WTC11 (cell line): Measurements from ENCODE around the gene WBP2NL. TPM values are rescaled to one million over a fixed set of nuclear protein-coding genes. Genes with fewer than 3 reads are reported as not detected.

Experiments
- ATAC-seq: fragments of 200-7000 bp; cut with Tn5 transposase; 2 replicates; pipeline ENCODE4 v1.10.0; 2021; ENCODE audit warnings: mild to moderate bottlenecking, moderate library complexity
- CTCF ChIA-PET: fragments of 300-600 bp; sonication (Branson Sonifier 250); formaldehyde crosslinking; loops from one replicate; lab custom pipeline; 2021; ENCODE audit warnings: antibody characterized with exemption; lab: Charles Lee
- POLR2A ChIA-PET: fragments of 350-600 bp; sonication (Branson Sonifier 250); formaldehyde crosslinking; loops from one replicate; lab custom pipeline; 2021; ENCODE audit warnings: antibody characterized with exemption; lab: Charles Lee
- DNase-seq: peaks from one replicate; pipeline ENCODE4 v3.0.0; 2021; ENCODE audit warnings: low spot score
- H3K27ac Mint-ChIP-seq: 2 replicates; pipeline ENCODE4 v1.8.0; 2021; ENCODE audit warnings: mixed read lengths
- H3K27me3 Mint-ChIP-seq: 2 replicates; pipeline ENCODE4 v1.8.0; 2021; ENCODE audit warnings: low read depth, mild to moderate bottlenecking, moderate library complexity, mixed read lengths
- H3K36me3 Mint-ChIP-seq: 2 replicates; pipeline ENCODE4 v1.8.0; 2021; ENCODE audit warnings: mixed read lengths
- H3K4me1 Mint-ChIP-seq: 2 replicates; pipeline ENCODE4 v1.8.0; 2022; ENCODE audit warnings: mixed read lengths
- H3K4me3 Mint-ChIP-seq: 2 replicates; pipeline ENCODE4 v1.8.0; 2021; ENCODE audit warnings: mild to moderate bottlenecking, moderate library complexity, mixed read lengths
- H3K9me3 Mint-ChIP-seq: 2 replicates; pipeline ENCODE4 v1.8.0; 2021; ENCODE audit warnings: mixed read lengths
- AFF4 ChIP-seq: sonication (generic); formaldehyde crosslinking; IDR thresholded peaks from 2 replicates; pipeline ENCODE4 v1.8.1; 2023; ENCODE audit warnings: mild to moderate bottlenecking, missing genetic modification reagents, borderline replicate concordance
- ATF6 ChIP-seq: sonication (generic); formaldehyde crosslinking; IDR thresholded peaks from 2 replicates; pipeline ENCODE4 v1.8.1; 2023; ENCODE audit warnings: mild to moderate bottlenecking, missing genetic modification reagents
- ESRRA ChIP-seq: sonication (generic); formaldehyde crosslinking; IDR thresholded peaks from 2 replicates; pipeline ENCODE4 v1.8.1; 2022; ENCODE audit warnings: mild to moderate bottlenecking, missing genetic modification reagents, borderline replicate concordance
- ETV6 ChIP-seq: sonication (generic); formaldehyde crosslinking; IDR thresholded peaks from 2 replicates; pipeline ENCODE4 v1.8.1; 2022; ENCODE audit warnings: mild to moderate bottlenecking, missing genetic modification reagents
- GABPB1 ChIP-seq: sonication (generic); formaldehyde crosslinking; IDR thresholded peaks from 2 replicates; pipeline ENCODE4 v1.8.1; 2023; ENCODE audit warnings: mild to moderate bottlenecking, missing genetic modification reagents
- GTF2I ChIP-seq: fragments of 250-450 bp; sonication (Bioruptor Pico); conservative IDR thresholded peaks from 2 replicates; pipeline ENCODE4 v1.4.0; 2021; ENCODE audit warnings: mild to moderate bottlenecking
- IRF1 ChIP-seq: sonication (generic); formaldehyde crosslinking; IDR thresholded peaks from 2 replicates; pipeline ENCODE4 v1.8.0; 2023; ENCODE audit warnings: missing genetic modification reagents
- JUN ChIP-seq: sonication (generic); formaldehyde crosslinking; IDR thresholded peaks from 2 replicates; pipeline ENCODE4 v1.8.0; 2023; ENCODE audit warnings: mild to moderate bottlenecking, missing genetic modification reagents
- NFATC4 ChIP-seq: fragments of 250-450 bp; sonication (Bioruptor Pico); IDR thresholded peaks from 2 replicates; pipeline ENCODE4 v1.9.0; 2021; ENCODE audit warnings: mild to moderate bottlenecking
- NFYB ChIP-seq: sonication (generic); formaldehyde crosslinking; conservative IDR thresholded peaks from 2 replicates; pipeline ENCODE4 v1.8.0; 2022; ENCODE audit warnings: low read depth, missing genetic modification reagents
- NR2C2 ChIP-seq: sonication (generic); formaldehyde crosslinking; IDR thresholded peaks from 2 replicates; pipeline ENCODE4 v1.8.0; 2022; ENCODE audit warnings: mild to moderate bottlenecking, missing genetic modification reagents
- OVOL2 ChIP-seq: fragments of 250-450 bp; sonication (Bioruptor Pico); IDR thresholded peaks from 2 replicates; pipeline ENCODE4 v1.9.0; 2021; ENCODE audit warnings: mild to moderate bottlenecking, borderline replicate concordance
- PREB ChIP-seq: sonication (generic); formaldehyde crosslinking; IDR thresholded peaks from 2 replicates; pipeline ENCODE4 v1.8.1; 2022; ENCODE audit warnings: mild to moderate bottlenecking, missing genetic modification reagents, moderate library complexity, borderline replicate concordance
- PRRX2 ChIP-seq: fragments of 250-450 bp; sonication (Bioruptor Pico); IDR thresholded peaks from 2 replicates; pipeline ENCODE4 v1.8.0; 2021; ENCODE audit warnings: mild to moderate bottlenecking
- RORB ChIP-seq: fragments of 250-450 bp; sonication (Bioruptor Pico); IDR thresholded peaks from 2 replicates; pipeline ENCODE4 v1.9.0; 2021; ENCODE audit warnings: mild to moderate bottlenecking
- SMAD4 ChIP-seq: sonication (generic); formaldehyde crosslinking; IDR thresholded peaks from 2 replicates; pipeline ENCODE4 v1.8.0; 2022; ENCODE audit warnings: mild to moderate bottlenecking, missing genetic modification reagents
- SOX15 ChIP-seq: fragments of 250-450 bp; sonication (Bioruptor Pico); IDR thresholded peaks from 2 replicates; pipeline ENCODE4 v1.9.0; 2021; ENCODE audit warnings: mild to moderate bottlenecking
- TEAD4 ChIP-seq: sonication (generic); formaldehyde crosslinking; IDR thresholded peaks from 2 replicates; pipeline ENCODE4 v1.8.0; 2022; ENCODE audit warnings: mild to moderate bottlenecking, missing genetic modification reagents
- TP53 ChIP-seq: sonication (generic); formaldehyde crosslinking; IDR thresholded peaks from 2 replicates; pipeline ENCODE4 v1.8.1; 2023; ENCODE audit warnings: mild to moderate bottlenecking, missing genetic modification reagents
- ZBTB43 ChIP-seq: sonication (generic); formaldehyde crosslinking; IDR thresholded peaks from 2 replicates; pipeline ENCODE4 v1.8.1; 2023; ENCODE audit warnings: mild to moderate bottlenecking, missing genetic modification reagents
- ZNF317 ChIP-seq: sonication (generic); formaldehyde crosslinking; IDR thresholded peaks from 2 replicates; pipeline ENCODE4 v1.8.1; 2023; ENCODE audit warnings: low read depth, mild to moderate bottlenecking, moderate library complexity, missing genetic modification reagents, borderline replicate concordance
- ZNF416 ChIP-seq: fragments of 250-450 bp; sonication (Bioruptor Pico); IDR thresholded peaks from 2 replicates; pipeline ENCODE4 v1.9.0; 2021; ENCODE audit warnings: mild to moderate bottlenecking, inconsistent platforms
- ZNF532 ChIP-seq: fragments of 250-450 bp; sonication (Bioruptor Pico); IDR thresholded peaks from 2 replicates; pipeline ENCODE4 v1.9.0; 2021; ENCODE audit warnings: mild to moderate bottlenecking, borderline replicate concordance
- ZNF671 ChIP-seq: fragments of 250-450 bp; sonication (Bioruptor Pico); IDR thresholded peaks from 2 replicates; pipeline ENCODE4 v1.8.0; 2021; ENCODE audit warnings: mild to moderate bottlenecking
- total RNA-seq: library from RNA; stranded (reverse); gene quantifications from 3 replicates; pipeline ENCODE4 v1.2.3, GENCODE V29; 2021

WBP2NL gene
- total RNA-seq, 1 experiment from 2014 or later, result not detected

GRCh38 chr22:42022162-42022847, 23.7 kb downstream of the WBP2NL start:
- ATAC-seq (no peak), DNase-seq (no peak)
- H3K9me3 Mint-ChIP-seq, result no peaks in the 10 kb centered on the region
- no peak overlapping the region for H3K4me3 Mint-ChIP-seq
- no peak for TF ChIP-seq OVOL2 (CRISPR knock-in tag)
- TF ChIP-seq ZNF416 (CRISPR knock-in tag), result no peak
- TF ChIP-seq RORB (CRISPR knock-in tag), result no peak
- TF ChIP-seq AFF4 (CRISPR knock-in tag), result no peak
- no peak for TF ChIP-seq IRF1
- TF ChIP-seq ESRRA (CRISPR knock-in tag), result no peak
- TF ChIP-seq SMAD4 (CRISPR knock-in tag), result no peak
- no peak for TF ChIP-seq ATF6 (CRISPR knock-in tag)
- TF ChIP-seq GTF2I (CRISPR knock-in tag), result no peak
- TF ChIP-seq TEAD4 (CRISPR knock-in tag), result no peak
- no peak for TF ChIP-seq TP53 (CRISPR knock-in tag)
- TF ChIP-seq NR2C2 (CRISPR knock-in tag), result no peak
- no peak overlapping the region for H3K27ac Mint-ChIP-seq
- ChIA-PET CTCF (no interaction called here), POLR2A (no interaction called here)
- peaks cover 3% of the 10 kb centered on the region; the same call in 1 of the 2 replicates for H3K4me1 Mint-ChIP-seq
- no peaks in the 10 kb centered on the region for H3K36me3 Mint-ChIP-seq
- peaks cover 24% of the 10 kb centered on the region for H3K27me3 Mint-ChIP-seq

- ChIA-PET POLR2A (no interaction called here), CTCF (interaction anchor here (0.7 kb wide), 1 partner anchor 546 kb away, joined by 3 read pairs; no protein-coding TSS in a partner anchor)
- no peaks in the 10 kb centered on the region for H3K9me3 Mint-ChIP-seq
- no peak overlapping the region for H3K27ac Mint-ChIP-seq
- DNase-seq, result no peak
- no peaks in the 10 kb centered on the region for H3K36me3 Mint-ChIP-seq
- H3K27me3 Mint-ChIP-seq, result peaks cover 8% of the 10 kb centered on the region
- H3K4me3 Mint-ChIP-seq, result no peak overlapping the region
- H3K4me1 Mint-ChIP-seq, result peaks cover 3% of the 10 kb centered on the region; the same call in 1 of the 2 replicates
- ATAC-seq, result no peak
- TF ChIP-seq PRRX2 (no peak), NFATC4 (no peak), ZBTB43 (no peak), ETV6 (no peak), NFYB (no peak), SOX15 (CRISPR knock-in tag) (no peak), TEAD4 (CRISPR knock-in tag) (no peak), ZNF317 (CRISPR knock-in tag) (no peak), ZNF532 (CRISPR knock-in tag) (no peak), PREB (CRISPR knock-in tag) (no peak), JUN (CRISPR knock-in tag) (no peak), GABPB1 (CRISPR knock-in tag) (no peak), ZNF671 (no peak)
Observed at GRCh38 chr22:42025421-42025820, 26.8 kb downstream of the WBP2NL start.
